UCSD-AML1 (cell line): ENCODE measurements around the gene MBD3L5.
"Not testable (repeated sequence)": the region's sequence is repeated elsewhere in the genome, so short reads cannot be mapped to it uniquely, and the experiment has no call there.

Experiments used
- DNase-seq: peaks from one replicate; lab custom pipeline; 2025; ENCODE audit not compliant: unreplicated experiment; lab: John Stamatoyannopoulos, UW

The MBD3L5 gene

GRCh38 chr19:7030278-7030677 lies at the start of gene MBD3L5:
Gene MBD3L5, plus strand, starts transcription at chr19:7030578. Its CDS starts 34 bp downstream, at chr19:7030612.
- DNase-seq, result not testable (repeated sequence)

GRCh38 chr19:6983448-6983847 lies 46.9 kb upstream of the MBD3L5 start:
- DNase-seq, result no peak

GRCh38 chr19:6987850-6988249 lies 42.5 kb upstream of the MBD3L5 start:
- no peak for DNase-seq

GRCh38 chr19:6988257-6988656 lies 42.1 kb upstream of the MBD3L5 start:
- DNase-seq, result no peak

- DNase-seq, result no peak
Observed at GRCh38 chr19:6995054-6995453, 35.3 kb upstream of the MBD3L5 start.

- no peak for DNase-seq
Observed at GRCh38 chr19:6996810-6997209, 33.6 kb upstream of the MBD3L5 start.

GRCh38 chr19:6997679-6998445 lies 32.5 kb upstream of the MBD3L5 start:
- DNase-seq, result peak; percentile 27

- no peak for DNase-seq
Observed at GRCh38 chr19:6999933-7000332, 30.4 kb upstream of the MBD3L5 start.

GRCh38 chr19:7000333-7000732 lies 30.0 kb upstream of the MBD3L5 start:
- no peak for DNase-seq

- DNase-seq, result no peak
Observed at GRCh38 chr19:7000816-7001215, 29.6 kb upstream of the MBD3L5 start.

- DNase-seq, result no peak
Observed at GRCh38 chr19:7004313-7004931, 26.0 kb upstream of the MBD3L5 start.

- no peak for DNase-seq
Observed at GRCh38 chr19:7006135-7006704, 24.2 kb upstream of the MBD3L5 start.

GRCh38 chr19:7007859-7008258 lies 22.5 kb upstream of the MBD3L5 start:
- no peak for DNase-seq

- DNase-seq, result no peak
Observed at GRCh38 chr19:7010722-7011593, 19.4 kb upstream of the MBD3L5 start.

GRCh38 chr19:7013678-7014077 lies 16.7 kb upstream of the MBD3L5 start:
- no peak for DNase-seq

GRCh38 chr19:7018828-7019227 lies 11.6 kb upstream of the MBD3L5 start:
- no peak for DNase-seq

GRCh38 chr19:7021331-7021730 lies 9.0 kb upstream of the MBD3L5 start, which contains the start of gene MBD3L2B:
Gene MBD3L2B, minus strand, starts transcription at chr19:7021431. Its CDS starts 34 bp downstream, at chr19:7021397.
- DNase-seq, result not testable (repeated sequence)

- not testable (repeated sequence) for DNase-seq
Observed at GRCh38 chr19:7028790-7029189, 1.6 kb upstream of the MBD3L5 start.

GRCh38 chr19:7040079-7040478 lies 9.7 kb downstream of the MBD3L5 start, which contains the start of gene MBD3L4:
Gene MBD3L4, minus strand, starts transcription at chr19:7040179. Its CDS starts 35 bp downstream, at chr19:7040144.
- not testable (repeated sequence) for DNase-seq

GRCh38 chr19:7041563-7041962 lies 11.2 kb downstream of the MBD3L5 start:
- not testable (repeated sequence) for DNase-seq

GRCh38 chr19:7049021-7049420 lies 18.6 kb downstream of the MBD3L5 start, which contains the start of gene MBD3L2:
Gene MBD3L2, plus strand, starts transcription at chr19:7049321. Its CDS starts 53 bp downstream, at chr19:7049374.
- DNase-seq, result not testable (repeated sequence)
